Trophoblast cell (in vitro differentiated cells and primary cell): Measurements from ENCODE around the gene USP7.

Source experiments
- DNase-seq, 2 donors: peaks; one replicate each; pipeline ENCODE4 v3.0.0-alpha.2; 2016
- H2AFZ ChIP-seq: 2 replicates; pipeline ENCODE4 v1.6.1; 2013; ENCODE audit warnings: low read length, moderate library complexity, mild to moderate bottlenecking; ENCODE audit not compliant: insufficient read depth, poor library complexity
- H2AK5ac ChIP-seq: 2 replicates; pipeline ENCODE4 v1.6.1; 2013; ENCODE audit warnings: mild to moderate bottlenecking, low read length
- H2BK120ac ChIP-seq: 2 replicates; pipeline ENCODE4 v1.6.1; 2013; ENCODE audit warnings: low read length, mild to moderate bottlenecking, moderate library complexity; ENCODE audit not compliant: insufficient read depth, poor library complexity
- H2BK12ac ChIP-seq: 2 replicates; pipeline ENCODE4 v1.6.1; 2013; ENCODE audit warnings: mild to moderate bottlenecking, low read length, moderate library complexity
- H2BK5ac ChIP-seq: 2 replicates; pipeline ENCODE4 v1.6.1; 2013; ENCODE audit warnings: low read length, low read depth, moderate library complexity, mild to moderate bottlenecking; ENCODE audit not compliant: poor library complexity
- H3K14ac ChIP-seq: 2 replicates; pipeline ENCODE4 v1.6.1; 2013; ENCODE audit warnings: mild to moderate bottlenecking, low read length
- H3K18ac ChIP-seq: 2 replicates; pipeline ENCODE4 v1.6.1; 2013; ENCODE audit warnings: mild to moderate bottlenecking, low read length
- H3K23ac ChIP-seq: 2 replicates; pipeline ENCODE4 v1.6.1; 2013; ENCODE audit warnings: low read length
- H3K27ac ChIP-seq: 2 replicates; pipeline ENCODE4 v1.5.1; 2013; ENCODE audit warnings: low read depth, mild to moderate bottlenecking, inconsistent platforms, low read length, moderate library complexity
- H3K27me3 ChIP-seq: 2 replicates; pipeline ENCODE4 v1.6.1; 2013; ENCODE audit warnings: inconsistent platforms, mild to moderate bottlenecking, low read length, moderate library complexity; ENCODE audit not compliant: insufficient read depth
- H3K36me3 ChIP-seq, 2 experiments: 1 replicate in 1 of 2; 2 replicates in 1 of 2; pipeline ENCODE4 v1.6.1; 2013; ENCODE audit warnings: low read length in 2 of 2, mild to moderate bottlenecking in 2 of 2, moderate library complexity in 1 of 2; ENCODE audit not compliant: insufficient read depth in 2 of 2, control insufficient read depth in 1 of 2
- H3K4ac ChIP-seq: 2 replicates; pipeline ENCODE4 v1.6.1; 2013; ENCODE audit warnings: low read depth, mild to moderate bottlenecking, low read length, moderate library complexity
- H3K4me1 ChIP-seq, 2 experiments: 1 replicate in 1 of 2; 2 replicates in 1 of 2; pipeline ENCODE4 v1.6.1; 2013; ENCODE audit warnings: low read length in 2 of 2, mild to moderate bottlenecking in 2 of 2, moderate library complexity in 1 of 2; ENCODE audit not compliant: insufficient read depth in 2 of 2, control insufficient read depth in 1 of 2
- H3K4me2 ChIP-seq: 2 replicates; pipeline ENCODE4 v1.6.1; 2013; ENCODE audit warnings: inconsistent platforms, mild to moderate bottlenecking, low read length, moderate library complexity
- H3K4me3 ChIP-seq: 2 replicates; pipeline ENCODE4 v1.5.1; 2013; ENCODE audit warnings: mild to moderate bottlenecking, low read depth, low read length, inconsistent platforms
- H3K79me1 ChIP-seq: one replicate; pipeline ENCODE4 v1.6.1; 2013; ENCODE audit warnings: low read length
- H3K79me2 ChIP-seq: 2 replicates; pipeline ENCODE4 v1.6.1; 2013; ENCODE audit warnings: low read length, mild to moderate bottlenecking; ENCODE audit not compliant: control insufficient read depth, insufficient read depth, poor library complexity
- H3K9ac ChIP-seq: 2 replicates; pipeline ENCODE4 v1.6.1; 2013; ENCODE audit warnings: mild to moderate bottlenecking, low read length
- H3K9me3 ChIP-seq: 2 replicates; pipeline ENCODE4 v1.6.1; 2013; ENCODE audit warnings: low read depth, mild to moderate bottlenecking, control low read depth, inconsistent platforms, low read length; ENCODE audit not compliant: insufficient read depth
- H4K12ac ChIP-seq: 2 replicates; pipeline ENCODE4 v1.6.1; 2013; ENCODE audit warnings: low read depth, mild to moderate bottlenecking, low read length, moderate library complexity
- H4K8ac ChIP-seq: 2 replicates; pipeline ENCODE4 v1.6.1; 2013; ENCODE audit warnings: low read depth, mild to moderate bottlenecking, low read length, moderate library complexity
- H4K91ac ChIP-seq: one replicate; pipeline ENCODE4 v1.6.1; 2013; ENCODE audit warnings: low read depth, mild to moderate bottlenecking, low read length, moderate library complexity
- WGBS: extraction: QIAGEN DNeasy Blood & Tissue Kit; methylation state at CpG from one replicate; pipeline ENCODE4 v1.1.7; 2013; ENCODE audit warnings: missing lambda C conversion rate; ENCODE audit not compliant: insufficient read length, insufficient coverage; ENCODE audit errors: extremely low coverage; 5-methylcytosine and 5-hydroxymethylcytosine counted together

USP7 gene

GRCh38 chr16:8888951-8889892, 74.5 kb downstream of the USP7 start:
- Histone ChIP-seq H4K12ac (no peak overlapping the region), H3K79me2 (no peaks in the 10 kb centered on the region), H3K4me1 (peaks cover 2% of the 10 kb centered on the region in 2 experiments), H3K18ac (no peak overlapping the region), H3K4me2 (no peak overlapping the region), H2AK5ac (no peak overlapping the region), H3K14ac (no peak overlapping the region), H2BK5ac (no peak overlapping the region), H3K9me3 (peaks cover 2% of the 10 kb centered on the region), H4K8ac (no peak overlapping the region), H2BK12ac (no peak overlapping the region), H3K9ac (no peak overlapping the region), H3K27ac (no peak overlapping the region), H3K23ac (no peak overlapping the region), H3K4ac (no peak overlapping the region), H4K91ac (no peak overlapping the region), H3K36me3 (peaks cover 49 to 54% of the 10 kb centered on the region in 2 experiments), H3K27me3 (no peaks in the 10 kb centered on the region), H2BK120ac (no peak overlapping the region), H2AFZ (no peak overlapping the region), H3K79me1 (no peaks in the 10 kb centered on the region), H3K4me3 (no peak overlapping the region)
- no peak for DNase-seq
- no CpG with 5 or more reads among the region's 23 CpGs for WGBS

- WGBS, result no CpG with 5 or more reads among the region's 16 CpGs
- H4K91ac ChIP-seq, result no peak overlapping the region
- no peak overlapping the region for H2AK5ac ChIP-seq
- H3K4ac ChIP-seq, result no peak overlapping the region
- H2BK5ac ChIP-seq, result no peak overlapping the region
- no peak overlapping the region for H3K14ac ChIP-seq
- no peak overlapping the region for H3K9ac ChIP-seq
- no peak overlapping the region for H2BK120ac ChIP-seq
- H2BK12ac ChIP-seq, result no peak overlapping the region
- H3K79me1 ChIP-seq, result no peaks in the 10 kb centered on the region
- H3K18ac ChIP-seq, result no peak overlapping the region
- no peak overlapping the region for H4K8ac ChIP-seq
- no peak overlapping the region for H3K4me2 ChIP-seq
- DNase-seq, result no peak
- no peak overlapping the region for H3K23ac ChIP-seq
- H3K9me3 ChIP-seq, result no peaks in the 10 kb centered on the region
- H3K36me3 ChIP-seq, result peaks cover 39 to 42% of the 10 kb centered on the region in 2 experiments
- H3K27me3 ChIP-seq, result no peaks in the 10 kb centered on the region
- H3K27ac ChIP-seq, result no peak overlapping the region
- no peak overlapping the region for H3K4me3 ChIP-seq
- peaks cover 2% of the 10 kb centered on the region in 2 experiments for H3K4me1 ChIP-seq
- H2AFZ ChIP-seq, result no peak overlapping the region
- no peak overlapping the region for H4K12ac ChIP-seq
- H3K79me2 ChIP-seq, result no peaks in the 10 kb centered on the region
These were observed 75.7 kb downstream of the USP7 start for GRCh38 chr16:8887952-8888560.

GRCh38 chr16:8887431-8887765, 76.3 kb downstream of the USP7 start:
- Histone ChIP-seq H3K4me1 (peaks cover 2% of the 10 kb centered on the region in 2 experiments), H2BK5ac (no peak overlapping the region), H3K27ac (no peak overlapping the region), H3K27me3 (no peaks in the 10 kb centered on the region), H3K79me1 (no peaks in the 10 kb centered on the region), H3K4me3 (no peak overlapping the region), H3K9ac (no peak overlapping the region), H4K8ac (no peak overlapping the region), H4K12ac (no peak overlapping the region), H3K36me3 (peaks cover 39 to 41% of the 10 kb centered on the region in 2 experiments), H2BK120ac (no peak overlapping the region), H3K79me2 (no peaks in the 10 kb centered on the region), H3K4me2 (no peak overlapping the region), H2BK12ac (no peak overlapping the region), H3K23ac (no peak overlapping the region), H2AFZ (no peak overlapping the region), H3K14ac (no peak overlapping the region), H3K4ac (no peak overlapping the region), H4K91ac (no peak overlapping the region), H2AK5ac (no peak overlapping the region), H3K9me3 (no peaks in the 10 kb centered on the region), H3K18ac (no peak overlapping the region)
- no peak for DNase-seq
- WGBS, result no CpG with 5 or more reads among the region's 6 CpGs

- no peak overlapping the region for H2BK12ac ChIP-seq
- no peak overlapping the region for H3K4me3 ChIP-seq
- H3K79me2 ChIP-seq, result no peaks in the 10 kb centered on the region
- H3K79me1 ChIP-seq, result no peaks in the 10 kb centered on the region
- no peak overlapping the region for H3K18ac ChIP-seq
- H3K9me3 ChIP-seq, result no peaks in the 10 kb centered on the region
- peaks cover 2% of the 10 kb centered on the region in 2 experiments for H3K4me1 ChIP-seq
- no peak for DNase-seq
- no peak overlapping the region for H3K27ac ChIP-seq
- H4K8ac ChIP-seq, result no peak overlapping the region
- no peak overlapping the region for H3K4me2 ChIP-seq
- no peak overlapping the region for H3K9ac ChIP-seq
- 100% methylated on average over 2 of the region's 19 CpGs for WGBS
- no peak overlapping the region for H3K23ac ChIP-seq
- no peak overlapping the region for H2BK5ac ChIP-seq
- peaks cover 36 to 37% of the 10 kb centered on the region in 2 experiments for H3K36me3 ChIP-seq
- no peak overlapping the region for H2AFZ ChIP-seq
- H2BK120ac ChIP-seq, result no peak overlapping the region
- no peak overlapping the region for H4K12ac ChIP-seq
- no peak overlapping the region for H2AK5ac ChIP-seq
- H3K27me3 ChIP-seq, result no peaks in the 10 kb centered on the region
- H3K14ac ChIP-seq, result no peak overlapping the region
- H3K4ac ChIP-seq, result no peak overlapping the region
- no peak overlapping the region for H4K91ac ChIP-seq
These were observed 76.9 kb downstream of the USP7 start for GRCh38 chr16:8886593-8887430.
